Activated CD4-positive, alpha-beta memory T cell treated with anti-CD3 and anti-CD28 coated beads, Interleukin-2, amount 10 ng/mL, durations not matched to agents 7 days and 5 days (primary cell): ENCODE results near the gene MMP23B. TPM values are rescaled to one million over a fixed set of nuclear protein-coding genes. Genes with fewer than 3 reads are reported as not detected.
A peak's percentile ranks its signal among the peaks of the same experiment; 100 is the strongest.
"Not testable (repeated sequence)": the region's sequence is repeated elsewhere in the genome, so short reads cannot be mapped to it uniquely, and the experiment has no call there.

Experiments used
- CTCF ChIA-PET: fragments of 350-600 bp; sonication (Branson Sonifier 250); formaldehyde crosslinking; loops from one replicate; lab custom pipeline; 2021; ENCODE audit warnings: antibody characterized with exemption, inconsistent platforms; lab: Charles Lee
- POLR2A ChIA-PET: fragments of 350-600 bp; sonication (Branson Sonifier 250); formaldehyde crosslinking; loops from one replicate; lab custom pipeline; 2021; ENCODE audit warnings: antibody characterized with exemption; lab: Charles Lee
- DNase-seq: peaks from one replicate; pipeline ENCODE4 v3.0.0-alpha.2; 2020
- H3K27ac Mint-ChIP-seq: one replicate; pipeline ENCODE4 v1.8.0; 2021; ENCODE audit warnings: mild to moderate bottlenecking, mixed read lengths
- H3K27me3 Mint-ChIP-seq: one replicate; pipeline ENCODE4 v1.8.0; 2021; ENCODE audit warnings: mixed read lengths
- H3K36me3 Mint-ChIP-seq: one replicate; pipeline ENCODE4 v1.8.0; 2021; ENCODE audit warnings: low read depth, mixed read lengths
- H3K4me1 Mint-ChIP-seq: one replicate; pipeline ENCODE4 v1.8.0; 2021; ENCODE audit warnings: mixed read lengths
- H3K4me3 Mint-ChIP-seq: one replicate; pipeline ENCODE4 v1.8.0; 2021; ENCODE audit warnings: mild to moderate bottlenecking, mixed read lengths
- H3K9me3 Mint-ChIP-seq: one replicate; pipeline ENCODE4 v1.8.0; 2021; ENCODE audit warnings: mixed read lengths
- total RNA-seq, 2 experiments: library from RNA; stranded (reverse); gene quantifications; one replicate each; pipeline ENCODE4 v1.2.3, GENCODE V29; 2021

MMP23B gene
- total RNA-seq, 2 experiments from 2014 or later = 0.63 to 2.4 TPM

- H3K27me3 Mint-ChIP-seq, POLR2A ChIA-PET, H3K9me3 Mint-ChIP-seq, H3K4me3 Mint-ChIP-seq, DNase-seq, H3K27ac Mint-ChIP-seq: not testable (repeated sequence)
- H3K36me3 Mint-ChIP-seq = peaks cover 16% of the 10 kb centered on the region
- peaks cover 12% of the 10 kb centered on the region for H3K4me1 Mint-ChIP-seq
- CTCF ChIA-PET = interaction anchor here (0.6 kb wide), 1 partner anchor 222 kb away, joined by 4 read pairs; no protein-coding TSS in a partner anchor
Observed at GRCh38 chr1:1662830-1663560, 31.0 kb downstream of the MMP23B start.

- POLR2A ChIA-PET = interaction anchor here (2.4 kb wide), 1 partner anchor 65 kb away, joined by 12 read pairs; no protein-coding TSS in a partner anchor
- H3K27me3 Mint-ChIP-seq, H3K4me1 Mint-ChIP-seq, DNase-seq, H3K27ac Mint-ChIP-seq, H3K9me3 Mint-ChIP-seq, H3K4me3 Mint-ChIP-seq: not testable (repeated sequence)
- H3K36me3 Mint-ChIP-seq = peaks cover 11% of the 10 kb centered on the region
- CTCF ChIA-PET = interaction anchor here (2.4 kb wide), 1 partner anchor 65 kb away, joined by 20 read pairs; no protein-coding TSS in a partner anchor
Observed at GRCh38 chr1:1664318-1664717, 32.3 kb downstream of the MMP23B start.

- H3K27ac Mint-ChIP-seq = no peak overlapping the region
- peaks cover 11% of the 10 kb centered on the region for H3K36me3 Mint-ChIP-seq
- POLR2A ChIA-PET = interaction anchor here (2.4 kb wide), 1 partner anchor 64 kb away, joined by 12 read pairs; no protein-coding TSS in a partner anchor
- no peak overlapping the region for H3K4me3 Mint-ChIP-seq
- H3K4me1 Mint-ChIP-seq = peaks cover 8% of the 10 kb centered on the region
- CTCF ChIA-PET = interaction anchor here (2.4 kb wide), 1 partner anchor 64 kb away, joined by 20 read pairs; no protein-coding TSS in a partner anchor
- H3K9me3 Mint-ChIP-seq = no peaks in the 10 kb centered on the region
- no peaks in the 10 kb centered on the region for H3K27me3 Mint-ChIP-seq
- no peak for DNase-seq
Observed at GRCh38 chr1:1664941-1665814, 33.2 kb downstream of the MMP23B start.

DNA sequence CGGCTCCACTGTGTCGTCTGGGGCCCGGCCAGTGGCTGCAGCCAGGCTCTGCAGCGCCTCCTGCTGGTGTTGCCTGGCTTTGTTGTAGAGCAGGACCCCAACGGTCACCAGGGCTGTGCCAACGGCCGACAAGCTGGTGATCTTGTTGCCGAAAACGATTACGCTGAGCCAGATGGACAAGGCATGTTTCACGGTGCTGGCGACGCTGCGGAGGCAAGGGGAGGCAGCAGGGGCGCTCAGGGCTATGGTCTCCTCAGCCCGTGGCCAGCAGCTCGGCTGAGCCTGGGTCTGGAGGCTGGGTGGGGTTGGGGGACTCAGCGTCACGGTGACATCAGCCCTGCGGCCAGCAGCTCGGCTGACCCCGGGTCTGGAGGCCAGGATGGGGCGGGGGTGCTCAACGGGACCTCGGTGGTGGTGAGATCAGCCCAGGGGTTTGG lies 33.9 kb downstream of the MMP23B start:
- Mint-ChIP-seq H3K36me3 (peaks cover 11% of the 10 kb centered on the region), H3K4me1 (peaks cover 8% of the 10 kb centered on the region), H3K27ac (no peak overlapping the region), H3K9me3 (no peaks in the 10 kb centered on the region), H3K27me3 (no peaks in the 10 kb centered on the region), H3K4me3 (no peak overlapping the region)
- ChIA-PET POLR2A (interaction anchor here (2.4 kb wide), 1 partner anchor 63 kb away, joined by 12 read pairs; no protein-coding TSS in a partner anchor), CTCF (interaction anchor here (2.4 kb wide), 1 partner anchor 63 kb away, joined by 20 read pairs; no protein-coding TSS in a partner anchor)
- DNase-seq = peak; percentile 39

DNA sequence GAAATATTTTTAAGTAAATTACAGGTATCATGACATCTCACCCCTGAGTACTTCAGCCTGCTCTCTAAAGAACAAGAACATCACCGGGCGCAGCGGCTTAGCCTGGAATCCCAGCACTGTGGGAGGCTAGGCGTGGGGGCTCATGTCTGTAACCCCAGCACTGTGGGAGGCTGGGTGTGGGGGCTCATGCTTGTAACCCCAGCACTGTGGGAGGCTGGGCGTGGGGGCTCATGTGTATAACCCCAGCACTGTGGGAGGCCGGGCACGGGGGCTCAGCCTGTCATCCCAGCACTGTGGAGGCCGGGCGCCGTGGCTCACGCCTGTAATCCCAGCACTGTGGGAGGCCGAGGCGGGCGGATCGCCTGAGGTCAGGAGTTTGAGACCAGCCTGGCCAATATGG lies 34.6 kb downstream of the MMP23B start:
- POLR2A ChIA-PET = interaction anchor here (2.4 kb wide), 1 partner anchor 62 kb away, joined by 12 read pairs; no protein-coding TSS in a partner anchor
- no peak for DNase-seq

DNA sequence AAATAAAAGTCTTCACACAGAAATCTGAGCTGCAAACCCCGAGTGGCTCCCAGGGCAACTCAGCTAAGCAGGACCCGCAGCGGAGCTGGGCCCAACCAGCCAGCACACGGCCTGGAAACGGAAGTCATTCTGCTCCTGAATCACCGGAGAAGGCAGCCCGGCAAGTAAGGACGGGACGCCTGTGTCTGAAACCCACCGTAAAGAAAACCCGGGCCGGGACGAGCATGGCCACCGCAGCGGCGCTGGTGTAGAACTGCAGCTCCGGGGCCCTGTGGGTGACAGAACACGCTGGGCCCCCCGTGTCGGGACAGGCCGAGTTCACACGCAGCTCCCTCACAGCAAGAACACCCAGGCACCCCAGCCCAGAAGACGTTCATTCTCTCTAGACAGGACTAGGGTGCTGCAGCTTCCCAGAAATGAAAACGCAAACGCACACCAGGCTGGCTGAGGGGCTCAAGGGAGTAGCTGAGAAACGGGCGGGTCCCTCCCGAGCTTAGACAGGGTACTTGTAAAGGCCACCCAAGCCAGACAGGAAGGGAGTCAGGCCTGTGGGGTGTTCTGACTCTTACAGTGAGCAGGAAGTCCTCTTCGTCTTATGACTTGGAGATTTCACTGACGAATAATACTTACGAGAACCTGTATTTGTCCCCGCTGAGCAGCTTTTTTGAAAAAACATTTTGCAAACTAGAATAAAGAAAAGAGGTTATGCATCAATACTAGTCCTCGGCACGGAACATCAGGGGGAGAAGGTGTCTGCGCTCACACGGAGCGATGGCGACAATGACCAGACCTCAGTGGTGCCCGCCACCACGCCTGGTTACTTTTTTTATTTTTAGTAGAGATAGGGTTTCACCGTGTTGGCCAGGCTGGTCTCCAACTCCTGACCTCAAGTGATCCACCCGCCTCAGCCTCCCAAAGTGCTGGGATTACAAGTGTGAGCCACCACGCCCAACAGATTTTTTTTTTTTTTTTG lies 37.8 kb downstream of the MMP23B start:
- ChIA-PET POLR2A (interaction anchor here (0.6 to 1.2 kb wide), 2 partner anchors 8 to 17 kb away, joined by 3 to 6 read pairs; no protein-coding TSS in a partner anchor), CTCF (interaction anchor here (1.0 to 1.5 kb wide), 3 partner anchors 16 to 165 kb away, joined by 4 to 5 read pairs (median 4); no protein-coding TSS in a partner anchor)
- Mint-ChIP-seq H3K36me3 (peaks cover 16% of the 10 kb centered on the region), H3K4me3 (no peak overlapping the region), H3K9me3 (no peaks in the 10 kb centered on the region), H3K27ac (no peak overlapping the region), H3K27me3 (no peaks in the 10 kb centered on the region), H3K4me1 (peaks cover 2% of the 10 kb centered on the region)
- no peak for DNase-seq

More for the DNA sequence above, 34.6 kb downstream of the MMP23B start:
- H3K4me3 Mint-ChIP-seq = no peak overlapping the region
- no peaks in the 10 kb centered on the region for H3K9me3 Mint-ChIP-seq
- CTCF ChIA-PET = interaction anchor here (2.4 kb wide), 1 partner anchor 62 kb away, joined by 20 read pairs; no protein-coding TSS in a partner anchor
- peaks cover 11% of the 10 kb centered on the region for H3K36me3 Mint-ChIP-seq
- H3K27ac Mint-ChIP-seq = no peak overlapping the region
- H3K4me1 Mint-ChIP-seq = peaks cover 8% of the 10 kb centered on the region
- no peaks in the 10 kb centered on the region for H3K27me3 Mint-ChIP-seq

GRCh38 chr1:1670866-1671265 lies 38.9 kb downstream of the MMP23B start:
- H3K4me3 Mint-ChIP-seq = no peak overlapping the region
- H3K36me3 Mint-ChIP-seq = peaks cover 14% of the 10 kb centered on the region
- no peak for DNase-seq
- H3K27me3 Mint-ChIP-seq = no peaks in the 10 kb centered on the region
- ChIA-PET POLR2A (no interaction called here), CTCF (no interaction called here)
- peaks cover 2% of the 10 kb centered on the region for H3K4me1 Mint-ChIP-seq
- no peak overlapping the region for H3K27ac Mint-ChIP-seq
- no peaks in the 10 kb centered on the region for H3K9me3 Mint-ChIP-seq

DNA sequence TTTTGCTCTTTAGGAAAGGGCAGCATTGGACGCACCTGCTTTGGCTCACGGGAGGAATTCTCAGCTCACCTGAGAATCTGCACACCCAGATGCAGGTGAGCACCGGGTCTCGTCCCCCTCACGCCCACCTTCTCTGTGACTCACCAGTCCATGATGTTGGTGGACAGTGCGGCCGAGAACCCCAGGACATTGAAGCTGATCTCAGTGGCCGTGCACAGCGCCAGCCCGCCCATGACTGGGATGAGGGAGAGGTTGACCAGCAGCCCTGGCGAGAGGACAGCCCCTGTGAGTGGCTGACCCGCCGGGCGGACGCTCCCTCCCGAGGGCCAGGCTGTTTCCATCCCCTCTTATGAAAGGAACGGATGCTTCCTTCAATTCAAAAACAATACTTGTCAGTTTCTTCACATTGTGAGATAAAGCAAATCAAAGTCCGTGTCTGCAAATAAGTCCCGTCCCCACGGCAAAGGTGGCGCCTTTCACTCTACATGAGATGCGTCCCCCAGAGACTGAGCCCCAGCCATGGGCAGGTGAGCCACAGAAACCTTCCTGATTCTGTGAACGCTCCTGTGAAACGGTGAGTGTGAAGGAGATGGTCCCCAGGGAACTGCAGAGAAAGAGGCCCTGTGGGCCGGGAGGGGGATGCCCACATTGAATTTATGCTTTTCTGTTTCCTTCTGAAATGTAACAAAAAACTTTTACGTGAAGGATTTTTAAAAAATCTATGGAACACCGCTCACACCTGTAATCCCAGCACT lies 39.6 kb downstream of the MMP23B start:
- H3K9me3 Mint-ChIP-seq = no peaks in the 10 kb centered on the region
- no peak for DNase-seq
- H3K27ac Mint-ChIP-seq = no peak overlapping the region
- CTCF ChIA-PET = no interaction called here
- H3K4me3 Mint-ChIP-seq = no peak overlapping the region
- H3K27me3 Mint-ChIP-seq = no peaks in the 10 kb centered on the region
- H3K4me1 Mint-ChIP-seq = peaks cover 2% of the 10 kb centered on the region
- H3K36me3 Mint-ChIP-seq = peaks cover 8% of the 10 kb centered on the region
- POLR2A ChIA-PET = no interaction called here

- no peaks in the 10 kb centered on the region for H3K9me3 Mint-ChIP-seq
- no peak overlapping the region for H3K4me3 Mint-ChIP-seq
- peaks cover 4% of the 10 kb centered on the region for H3K4me1 Mint-ChIP-seq
- H3K27ac Mint-ChIP-seq = no peak overlapping the region
- no peaks in the 10 kb centered on the region for H3K27me3 Mint-ChIP-seq
- ChIA-PET POLR2A (no interaction called here), CTCF (no interaction called here)
- peaks cover 7% of the 10 kb centered on the region for H3K36me3 Mint-ChIP-seq
- DNase-seq = no peak
Observed at GRCh38 chr1:1672181-1672965, 40.4 kb downstream of the MMP23B start.

- DNase-seq, H3K27me3 Mint-ChIP-seq, POLR2A ChIA-PET, H3K27ac Mint-ChIP-seq, H3K4me3 Mint-ChIP-seq, CTCF ChIA-PET, H3K9me3 Mint-ChIP-seq: not testable (repeated sequence)
- Mint-ChIP-seq H3K4me1 (peaks cover 25% of the 10 kb centered on the region), H3K36me3 (peaks cover 13% of the 10 kb centered on the region)
Observed at GRCh38 chr1:1674806-1675205, 42.8 kb downstream of the MMP23B start.

- DNase-seq, H3K4me3 Mint-ChIP-seq, H3K27ac Mint-ChIP-seq, CTCF ChIA-PET, H3K27me3 Mint-ChIP-seq, POLR2A ChIA-PET, H3K9me3 Mint-ChIP-seq: not testable (repeated sequence)
- H3K36me3 Mint-ChIP-seq = peaks cover 13% of the 10 kb centered on the region
- H3K4me1 Mint-ChIP-seq = peaks cover 25% of the 10 kb centered on the region
Observed at GRCh38 chr1:1675218-1675617, 43.2 kb downstream of the MMP23B start.
